Adrenal gland (tissue), 5 donors: ENCODE measurements around the gene ZNF217.
"Not testable (repeated sequence)": the region's sequence is repeated elsewhere in the genome, so short reads cannot be mapped to it uniquely, and the experiment has no call there.

Source experiments
- POLR2A ChIP-seq, 2 donors: fragments of 450-650 bp; IDR thresholded peaks; one replicate each; pipeline ENCODE4 v1.6.1; 2017; ENCODE audit warnings: antibody characterized with exemption in 2 of 2, mild to moderate bottlenecking in 2 of 2, moderate library complexity in 1 of 2
- TF ChIP-seq, protein P1 (sequence below), 6 experiments: fragments of 450-650 bp in 4 of 6; fragments of 200-600 bp in 2 of 6; sonication (generic) in 1 of 6; IDR thresholded peaks; 1 replicate in 5 of 6; 2 replicates in 1 of 6; pipeline versions ENCODE4 v1.5.1 to v1.8.0; 2016 to 2021; ENCODE audit warnings: antibody characterized with exemption in 6 of 6, mild to moderate bottlenecking in 2 of 6, moderate library complexity in 1 of 6
- donor health status: DM: no; HTN: no; CAD: no.

DNA sequence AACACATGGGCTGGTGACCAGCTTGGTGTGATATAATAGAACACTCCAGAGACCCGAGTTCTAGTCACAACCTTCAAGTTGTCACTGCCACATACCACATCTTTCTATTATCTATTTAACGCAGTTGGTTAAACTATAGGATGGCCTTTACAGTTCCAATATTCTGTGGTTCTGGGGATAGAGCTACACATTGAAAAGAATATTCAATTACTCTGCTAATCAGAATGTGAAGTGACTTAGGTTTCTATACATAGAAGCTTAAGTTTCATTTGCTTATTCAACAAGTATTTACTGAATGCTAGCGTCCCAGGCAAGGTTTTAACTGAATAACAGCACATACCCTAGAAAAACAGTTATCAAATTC, 9.1 kb downstream of the ZNF217 start:
- not testable (repeated sequence) for TF ChIP-seq POLR2A (IDR thresholded peaks at IDR 0.05)
- TF ChIP-seq, protein P1, sequence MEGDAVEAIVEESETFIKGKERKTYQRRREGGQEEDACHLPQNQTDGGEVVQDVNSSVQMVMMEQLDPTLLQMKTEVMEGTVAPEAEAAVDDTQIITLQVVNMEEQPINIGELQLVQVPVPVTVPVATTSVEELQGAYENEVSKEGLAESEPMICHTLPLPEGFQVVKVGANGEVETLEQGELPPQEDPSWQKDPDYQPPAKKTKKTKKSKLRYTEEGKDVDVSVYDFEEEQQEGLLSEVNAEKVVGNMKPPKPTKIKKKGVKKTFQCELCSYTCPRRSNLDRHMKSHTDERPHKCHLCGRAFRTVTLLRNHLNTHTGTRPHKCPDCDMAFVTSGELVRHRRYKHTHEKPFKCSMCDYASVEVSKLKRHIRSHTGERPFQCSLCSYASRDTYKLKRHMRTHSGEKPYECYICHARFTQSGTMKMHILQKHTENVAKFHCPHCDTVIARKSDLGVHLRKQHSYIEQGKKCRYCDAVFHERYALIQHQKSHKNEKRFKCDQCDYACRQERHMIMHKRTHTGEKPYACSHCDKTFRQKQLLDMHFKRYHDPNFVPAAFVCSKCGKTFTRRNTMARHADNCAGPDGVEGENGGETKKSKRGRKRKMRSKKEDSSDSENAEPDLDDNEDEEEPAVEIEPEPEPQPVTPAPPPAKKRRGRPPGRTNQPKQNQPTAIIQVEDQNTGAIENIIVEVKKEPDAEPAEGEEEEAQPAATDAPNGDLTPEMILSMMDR (IDR thresholded peaks at IDR 0.05): not testable (repeated sequence)
